SK-N-MC (cell line): ENCODE measurements around the gene HDAC3.

Experiments used
- EZH2 ChIP-seq: fragments of 200-600 bp; sonication (generic); IDR thresholded peaks from one replicate; pipeline ENCODE4 v1.6.1; 2017; ENCODE audit warnings: antibody characterized with exemption
- FOXP2 ChIP-seq: optimal IDR thresholded peaks from 2 replicates; pipeline ENCODE3; 2011; ENCODE audit warnings: mild to moderate bottlenecking, moderate library complexity; ENCODE audit not compliant: insufficient read depth; ENCODE audit errors: extremely low read length, control extremely low read depth
- POLR2AphosphoS5 ChIP-seq: IDR thresholded peaks from 2 replicates; pipeline ENCODE4 v1.6.1; 2012; ENCODE audit warnings: mild to moderate bottlenecking, low read depth, low read length, borderline replicate concordance

GRCh38 chr5:141669520-141669919, 32.9 kb upstream of the HDAC3 start:
- TF ChIP-seq EZH2 (no peak), POLR2AphosphoS5 (no peak), FOXP2 (no peak)
